A549 (cell line): Measurements from ENCODE around the gene KCNA3. TPM values are rescaled to one million over a fixed set of nuclear protein-coding genes. Genes with fewer than 3 reads are reported as not detected.

Experiments
- ATAC-seq, 2 experiments: fragments of 200-7000 bp in 1 of 2; fragments of >200 bp in 1 of 2; cut with Nextera tagmentation in 1 of 2; cut with Tn5 transposase in 1 of 2; 3 replicates each; pipeline versions ENCODE4 v1.8.0 to v1.9.1; 2018 to 2020; ENCODE audit warnings: mild to moderate bottlenecking in 1 of 2, moderate library complexity in 1 of 2
- CTCF ChIA-PET: fragments of 300-600 bp; sonication (Branson Sonifier 250); formaldehyde crosslinking; extraction: SDS; loops from one replicate; lab custom pipeline; 2021; ENCODE audit warnings: antibody characterized with exemption, inconsistent platforms; lab: Yijun Ruan, JAX
- POLR2A ChIA-PET: fragments of 350-600 bp; formaldehyde crosslinking; extraction: SDS; loops from one replicate; lab custom pipeline; 2021; ENCODE audit warnings: antibody characterized with exemption, inconsistent platforms; lab: Yijun Ruan, JAX
- DNase-seq, 2 experiments: peaks; one replicate each; pipeline versions ENCODE4 v3.0.0 to v3.0.0-alpha.2; 2011 to 2016; ENCODE audit warnings: low read depth in 1 of 2, low spot score in 1 of 2
- FAIRE-seq: peaks from 2 replicates; lab custom pipeline; 2011; peaks lifted over from hg19 to GRCh38; lab: Jason Lieb, UNC
- H3K27ac ChIP-seq, 2 experiments: fragments of >200 bp; sonication (Bioruptor Twin); formaldehyde crosslinking; 3 replicates each; pipeline ENCODE4 v1.5.1; 2016 to 2017
- H3K4me1 ChIP-seq: fragments of >200 bp; sonication (Bioruptor Twin); formaldehyde crosslinking; 3 replicates; pipeline ENCODE4 v1.6.1; 2016
- H3K4me2 ChIP-seq: fragments of >200 bp; sonication (Bioruptor Twin); formaldehyde crosslinking; 3 replicates; pipeline ENCODE4 v1.6.1; 2016
- H3K4me3 ChIP-seq: fragments of >200 bp; sonication (Bioruptor Twin); formaldehyde crosslinking; 3 replicates; pipeline ENCODE4 v1.5.1; 2016
- H3K9me3 ChIP-seq: fragments of >200 bp; sonication (Bioruptor Twin); formaldehyde crosslinking; 3 replicates; pipeline ENCODE4 v1.6.1; 2016
- CBX8 ChIP-seq: fragments of 200-600 bp; sonication (generic); IDR thresholded peaks from 2 replicates; pipeline ENCODE4 v1.6.1; 2016
- EP300 ChIP-seq, 2 experiments: fragments of >200 bp; sonication (Bioruptor Twin); formaldehyde crosslinking; IDR thresholded peaks; 2 replicates in 1 of 2; 3 replicates in 1 of 2; pipeline ENCODE4 v1.6.1; 2016 to 2017
- FOSB ChIP-seq: fragments of 250-450 bp; sonication (Bioruptor Pico); IDR thresholded peaks from 2 replicates; pipeline ENCODE4 v1.5.0; 2020; ENCODE audit warnings: mild to moderate bottlenecking, moderate library complexity
- FOSL2 ChIP-seq, 2 experiments: fragments of 450-650 bp in 1 of 2; fragments of >200 bp in 1 of 2; sonication (Bioruptor Twin) in 1 of 2; formaldehyde crosslinking; IDR thresholded peaks; 2 replicates each; pipeline versions ENCODE4 v1.5.0 to v1.6.1; 2016 to 2020; ENCODE audit warnings: mild to moderate bottlenecking in 1 of 2, moderate library complexity in 1 of 2
- FOXS1 ChIP-seq: fragments of 250-450 bp; sonication (Bioruptor Pico); IDR thresholded peaks from 2 replicates; pipeline ENCODE4 v1.5.0; 2020; ENCODE audit warnings: mild to moderate bottlenecking, moderate library complexity
- HDAC2 ChIP-seq: fragments of 200-600 bp; sonication (generic); IDR thresholded peaks from 2 replicates; pipeline ENCODE4 v1.6.1; 2016
- HEYL ChIP-seq: fragments of 250-450 bp; sonication (Bioruptor Pico); IDR thresholded peaks from 2 replicates; pipeline ENCODE4 v1.8.0; 2021; ENCODE audit warnings: mild to moderate bottlenecking, moderate library complexity
- HMGXB4 ChIP-seq: fragments of 250-450 bp; sonication (Bioruptor Pico); IDR thresholded peaks from 2 replicates; pipeline ENCODE4 v1.5.0; 2021; ENCODE audit warnings: mild to moderate bottlenecking, moderate library complexity, borderline replicate concordance
- HOXA7 ChIP-seq: fragments of 250-450 bp; sonication (Bioruptor Pico); IDR thresholded peaks from 2 replicates; pipeline ENCODE4 v1.5.0; 2020; ENCODE audit warnings: mild to moderate bottlenecking, moderate library complexity
- JUN ChIP-seq, 2 experiments: fragments of >200 bp; sonication (Bioruptor Twin); formaldehyde crosslinking; IDR thresholded peaks; 2 replicates in 1 of 2; 3 replicates in 1 of 2; pipeline ENCODE4 v1.6.1; 2016 to 2017
- MAFK ChIP-seq: fragments of 450-650 bp; IDR thresholded peaks from 2 replicates; pipeline ENCODE4 v1.6.1; 2014; ENCODE audit not compliant: partially characterized antibody
- PBX3 ChIP-seq: IDR thresholded peaks from 2 replicates; pipeline ENCODE4 v1.6.1; 2012
- PHF8 ChIP-seq: fragments of 200-600 bp; sonication (generic); IDR thresholded peaks from 2 replicates; pipeline ENCODE4 v1.6.1; 2016; ENCODE audit warnings: low read depth, mild to moderate bottlenecking, antibody characterized with exemption, moderate library complexity, borderline replicate concordance
- POLR2A ChIP-seq: IDR thresholded peaks from 2 replicates; pipeline ENCODE4 v1.6.1; 2012; ENCODE audit warnings: mild to moderate bottlenecking, low read length
- POLR2AphosphoS2 ChIP-seq: conservative IDR thresholded peaks from 2 replicates; pipeline ENCODE4 v1.6.1; 2012; ENCODE audit warnings: low read length, improper control_type of control experiment, inconsistent platforms
- RARB ChIP-seq: fragments of 250-450 bp; sonication (Bioruptor Pico); IDR thresholded peaks from 2 replicates; pipeline ENCODE4 v1.8.0; 2021; ENCODE audit warnings: mild to moderate bottlenecking, moderate library complexity
- RCOR1 ChIP-seq: fragments of 150-350 bp; IDR thresholded peaks from 2 replicates; pipeline ENCODE4 v1.6.1; 2014; ENCODE audit warnings: antibody characterized with exemption, low read length, low read depth
- REST ChIP-seq: fragments of 200-600 bp; sonication (generic); IDR thresholded peaks from 2 replicates; pipeline ENCODE4 v1.6.1; 2016; ENCODE audit warnings: antibody characterized with exemption, mild to moderate bottlenecking, moderate library complexity
- RNF2 ChIP-seq: fragments of 200-600 bp; sonication (generic); IDR thresholded peaks from 2 replicates; pipeline ENCODE4 v1.6.1; 2016; ENCODE audit warnings: low read depth, mild to moderate bottlenecking, antibody characterized with exemption, moderate library complexity, borderline replicate concordance
- SMC3 ChIP-seq: fragments of >200 bp; sonication (Bioruptor Twin); formaldehyde crosslinking; IDR thresholded peaks from 3 replicates; pipeline ENCODE4 v1.6.1; 2018; ENCODE audit warnings: inconsistent platforms
- SREBF2 ChIP-seq: fragments of 450-650 bp; IDR thresholded peaks from 2 replicates; pipeline ENCODE4 v1.6.1; 2014; ENCODE audit warnings: mild to moderate bottlenecking, moderate library complexity
- TFCP2L1 ChIP-seq: fragments of 250-450 bp; sonication (Bioruptor Pico); IDR thresholded peaks from 2 replicates; pipeline ENCODE4 v1.5.0; 2021; ENCODE audit warnings: mild to moderate bottlenecking
- TP53 ChIP-seq: fragments of 250-450 bp; sonication (Bioruptor Pico); IDR thresholded peaks from 2 replicates; pipeline ENCODE4 v1.5.0; 2021; ENCODE audit warnings: mild to moderate bottlenecking, moderate library complexity
- ZFP36 ChIP-seq: fragments of 450-650 bp; IDR thresholded peaks from 2 replicates; pipeline ENCODE4 v1.6.1; 2014; ENCODE audit warnings: borderline replicate concordance; ENCODE audit not compliant: partially characterized antibody
- ZSCAN20 ChIP-seq: fragments of 250-450 bp; sonication (Bioruptor Pico); IDR thresholded peaks from 2 replicates; pipeline ENCODE4 v1.8.0; 2022; ENCODE audit warnings: mild to moderate bottlenecking, moderate library complexity
- WGBS: methylation state at CpG from one replicate; pipeline ENCODE4 v1.1.6; 2017; ENCODE audit errors: missing lambda C conversion rate; 5-methylcytosine and 5-hydroxymethylcytosine counted together
- polyA plus RNA-seq, 4 experiments: library from polyadenylated mRNA; depleted of rRNA in 3 of 4; stranded (reverse); fragments of >200 nt; fragmentation: RNase III in 1 of 4; extraction: RNeasy Plus Mini Kit Qiagen cat#74134 plus additional on column Dnase treatment in 1 of 4; gene quantifications; 2 replicates in 3 of 4; 3 replicates in 1 of 4; pipeline ENCODE4 v1.2.3, GENCODE V29; 2011 to 2017

KCNA3 gene
- polyA plus RNA-seq, 2 of the 4 experiments (the other 2 are of a cell fraction), result not detected

- TF ChIP-seq MAFK (no peak), CBX8 (no peak), RCOR1 (no peak), TFCP2L1 (CRISPR knock-in tag) (no peak)
Measured at GRCh38 chr1:110706621-110707020, 31.9 kb upstream of the KCNA3 start (continued).

GRCh38 chr1:110702260-110702659, 27.5 kb upstream of the KCNA3 start:
- ATAC-seq (no peak), DNase-seq (no peak), FAIRE-seq (no peak)
- 0% methylated on average over 1 of the region's 1 CpG for WGBS
- TF ChIP-seq FOSL2 (IDR thresholded peaks at IDR 0.05), result no peak
- no peak for TF ChIP-seq FOSL2 (CRISPR knock-in tag; IDR thresholded peaks at IDR 0.05)
- TF ChIP-seq TP53 (CRISPR knock-in tag), result no peak
- TF ChIP-seq, all 56 proteins: peak for 0
- Histone ChIP-seq H3K4me1 (no peaks in the 10 kb centered on the region), H3K27ac (no peak overlapping the region), H3K9me3 (no peaks in the 10 kb centered on the region), H3K4me2 (no peak overlapping the region), H3K4me3 (no peak overlapping the region)
- ChIA-PET POLR2A (no interaction called here), CTCF (no interaction called here)

DNA sequence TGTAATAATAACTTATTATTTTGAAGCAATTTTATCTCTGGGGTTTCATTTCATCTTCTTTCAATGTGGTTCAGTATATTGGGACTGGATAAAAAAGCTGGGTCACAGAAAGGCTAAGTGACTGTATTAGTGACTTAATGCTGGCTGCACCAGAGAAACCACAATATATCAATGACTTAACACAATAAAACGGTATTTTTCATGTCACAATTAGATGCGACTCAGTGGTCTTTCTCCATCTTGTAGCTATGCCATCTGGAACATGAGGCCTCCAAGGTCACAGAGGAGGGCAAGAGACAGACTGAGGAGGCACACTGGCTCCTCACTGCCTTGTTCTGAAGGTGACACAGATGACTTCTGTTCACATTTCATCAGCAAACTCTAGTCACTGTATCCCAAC, 26.0 kb upstream of the KCNA3 start:
- ATAC-seq (no peak), FAIRE-seq (no peak), DNase-seq (no peak)
- no peak overlapping the region for H3K4me2 ChIP-seq
- H3K9me3 ChIP-seq, result no peaks in the 10 kb centered on the region
- no peak overlapping the region for H3K27ac ChIP-seq
- POLR2A ChIA-PET, result no interaction called here
- H3K4me1 ChIP-seq, result no peaks in the 10 kb centered on the region
- CTCF ChIA-PET, result no interaction called here
- H3K4me3 ChIP-seq, result no peak overlapping the region
- TF ChIP-seq TFCP2L1 (CRISPR knock-in tag) (no peak), SMC3 (no peak), FOSB (CRISPR knock-in tag) (no peak), RNF2 (no peak), PHF8 (no peak), HMGXB4 (CRISPR knock-in tag) (no peak), MAFK (no peak), SREBF2 (no peak), ZSCAN20 (CRISPR knock-in tag) (no peak), TP53 (CRISPR knock-in tag) (no peak)
- whole genome bisulfite sequencing, result 0% methylated on average over 2 of the region's 2 CpGs

- POLR2A ChIA-PET, result no interaction called here
- FAIRE-seq, result no peak
- DNase-seq, result no peak
- Histone ChIP-seq H3K9me3 (no peaks in the 10 kb centered on the region), H3K4me1 (no peaks in the 10 kb centered on the region), H3K4me3 (no peak overlapping the region), H3K27ac (no peak overlapping the region), H3K4me2 (no peak overlapping the region)
- CTCF ChIA-PET, result no interaction called here
- 29% methylated on average over 4 of the region's 4 CpGs for WGBS
- no peak for ATAC-seq
- TF ChIP-seq HDAC2 (no peak), JUN (IDR thresholded peaks at IDR 0.05) (no peak), HOXA7 (no peak), FOXS1 (CRISPR knock-in tag) (no peak), RARB (no peak), CBX8 (no peak), POLR2A (no peak), PBX3 (no peak), MAFK (no peak), PHF8 (no peak), HEYL (no peak), EP300 (IDR thresholded peaks at IDR 0.05) (no peak), REST (no peak), HMGXB4 (CRISPR knock-in tag) (no peak), POLR2AphosphoS2 (no peak), ZFP36 (no peak)
Measured at GRCh38 chr1:110697606-110698005, 22.9 kb upstream of the KCNA3 start.
